Activated CD8-positive, alpha-beta memory T cell treated with anti-CD3 and anti-CD28 coated beads for 24 hours (primary cell): ENCODE data around the gene S100B.
"Not testable (repeated sequence)": the region's sequence is repeated elsewhere in the genome, so short reads cannot be mapped to it uniquely, and the experiment has no call there.

Source experiments
- DNase-seq: peaks from one replicate; pipeline ENCODE4 v3.0.0-alpha.2; 2020

The S100B gene

GRCh38 chr21:46604975-46605766 lies at the start of gene S100B:
Gene S100B, minus strand, starts transcription at chr21:46605082. Its CDS starts 2,667 bp downstream, at chr21:46602415.
- DNase-seq: no peak

DNA sequence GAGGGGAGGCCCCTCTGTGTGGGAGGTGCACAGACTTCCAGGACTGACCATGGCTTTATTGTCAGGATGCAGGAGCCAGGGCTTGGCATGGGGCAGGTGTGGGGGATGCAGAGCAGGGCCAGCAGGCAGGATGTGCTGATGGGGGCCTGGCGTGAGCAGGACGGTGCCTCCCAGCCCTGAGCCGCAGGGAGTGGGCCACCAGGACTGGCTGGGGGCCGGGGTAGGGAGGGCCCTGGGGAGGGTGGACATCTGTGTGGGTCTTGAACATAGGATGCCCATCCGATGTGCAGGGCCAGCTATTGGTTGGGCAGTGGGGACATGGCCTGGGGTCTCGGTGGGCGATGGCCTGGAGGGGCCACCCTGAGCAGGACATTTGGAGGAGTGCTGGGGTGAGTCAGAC lies 46.2 kb upstream of the S100B start:
- no peak for DNase-seq

DNA sequence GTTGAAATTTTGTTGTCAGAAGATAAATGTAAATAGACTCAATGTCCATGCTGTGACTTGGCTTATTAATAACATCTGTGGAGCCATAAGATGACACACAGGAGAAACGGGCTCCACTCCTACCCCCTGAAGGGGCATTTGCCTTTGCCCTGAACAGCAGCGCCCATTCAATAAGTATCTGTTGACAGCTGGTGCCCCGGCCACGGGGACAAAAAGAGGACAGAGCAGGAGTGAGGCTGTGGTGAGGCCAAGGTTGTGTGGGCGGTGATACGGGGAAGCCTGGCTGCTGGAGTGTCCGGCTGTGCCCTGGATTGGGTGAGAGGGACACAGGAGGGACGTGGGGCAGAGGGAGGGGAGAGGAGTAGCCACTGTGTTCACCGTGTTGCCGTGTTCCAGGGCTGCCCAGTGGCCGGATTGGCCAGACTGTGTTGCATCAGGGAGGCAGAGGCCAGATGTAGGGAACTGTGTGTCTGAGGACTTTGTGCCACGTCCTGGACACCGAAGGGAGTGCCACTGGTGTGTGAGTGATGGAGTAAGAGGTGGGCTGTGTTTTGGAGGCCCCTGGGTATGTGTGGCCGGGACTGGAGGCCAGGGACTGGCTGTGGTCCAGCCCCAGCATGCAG lies 45.7 kb upstream of the S100B start:
- DNase-seq: no peak

GRCh38 chr21:46649356-46649755 lies 44.5 kb upstream of the S100B start:
- no peak for DNase-seq

GRCh38 chr21:46648539-46648938 lies 43.7 kb upstream of the S100B start:
- DNase-seq: no peak

DNA sequence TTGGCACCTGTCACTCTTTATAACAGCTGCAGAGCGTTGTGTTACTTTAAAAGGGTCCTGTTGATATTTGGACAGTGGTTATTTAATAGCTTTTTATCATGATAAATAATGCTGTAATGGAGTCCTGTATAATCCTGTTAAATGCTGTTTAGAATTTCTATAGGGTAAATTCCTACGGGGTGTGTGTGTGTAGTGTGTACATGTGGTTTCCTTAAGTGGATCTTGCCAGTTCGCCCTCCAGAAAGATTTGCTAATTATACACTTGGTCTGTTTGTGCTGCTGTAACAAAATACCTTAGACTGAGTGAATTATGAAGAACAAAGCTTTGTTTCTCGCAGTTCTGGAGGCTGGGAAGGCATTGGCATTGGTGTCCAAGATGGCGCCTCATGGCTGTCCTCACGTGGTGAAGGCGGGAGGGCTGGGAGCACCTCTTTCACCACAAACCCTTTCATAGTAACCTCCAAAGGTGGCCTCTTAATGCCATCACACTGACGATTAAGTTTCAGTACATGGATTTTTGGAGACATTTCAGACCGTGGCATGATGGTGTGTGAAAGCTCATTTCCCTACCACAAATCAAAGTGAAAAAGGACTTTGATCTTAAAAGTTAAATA lies 41.8 kb upstream of the S100B start:
- no peak for DNase-seq

DNA sequence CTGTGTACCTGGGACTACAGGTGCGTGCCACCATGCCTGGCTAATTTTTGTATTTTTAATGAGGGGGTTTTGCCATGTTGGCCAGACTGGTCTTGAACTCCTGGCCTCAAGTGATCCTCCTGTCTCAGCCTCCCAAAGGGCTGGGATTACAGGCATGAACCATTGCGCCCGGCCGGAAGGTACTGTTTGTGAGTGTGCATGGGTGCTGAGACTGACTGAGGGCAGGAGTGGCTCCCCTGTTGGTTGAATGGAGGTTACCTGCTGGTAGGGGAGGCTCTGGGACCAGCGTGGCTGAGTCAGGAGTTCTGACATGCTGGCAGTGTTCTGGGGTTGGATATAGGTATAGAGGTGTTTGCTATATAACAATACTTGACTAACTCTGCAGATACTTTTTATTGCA lies 41.0 kb upstream of the S100B start:
- DNase-seq: no peak

- no peak for DNase-seq
Observed at GRCh38 chr21:46643379-46644177, 38.7 kb upstream of the S100B start.

GRCh38 chr21:46641656-46642055 lies 36.8 kb upstream of the S100B start:
- no peak for DNase-seq

GRCh38 chr21:46639489-46640386 lies 34.9 kb upstream of the S100B start:
- no peak for DNase-seq

GRCh38 chr21:46637952-46638746 lies 33.3 kb upstream of the S100B start:
- DNase-seq: no peak

GRCh38 chr21:46636550-46637285 lies 31.8 kb upstream of the S100B start:
- no peak for DNase-seq

GRCh38 chr21:46636181-46636512 lies 31.3 kb upstream of the S100B start:
- no peak for DNase-seq

DNA sequence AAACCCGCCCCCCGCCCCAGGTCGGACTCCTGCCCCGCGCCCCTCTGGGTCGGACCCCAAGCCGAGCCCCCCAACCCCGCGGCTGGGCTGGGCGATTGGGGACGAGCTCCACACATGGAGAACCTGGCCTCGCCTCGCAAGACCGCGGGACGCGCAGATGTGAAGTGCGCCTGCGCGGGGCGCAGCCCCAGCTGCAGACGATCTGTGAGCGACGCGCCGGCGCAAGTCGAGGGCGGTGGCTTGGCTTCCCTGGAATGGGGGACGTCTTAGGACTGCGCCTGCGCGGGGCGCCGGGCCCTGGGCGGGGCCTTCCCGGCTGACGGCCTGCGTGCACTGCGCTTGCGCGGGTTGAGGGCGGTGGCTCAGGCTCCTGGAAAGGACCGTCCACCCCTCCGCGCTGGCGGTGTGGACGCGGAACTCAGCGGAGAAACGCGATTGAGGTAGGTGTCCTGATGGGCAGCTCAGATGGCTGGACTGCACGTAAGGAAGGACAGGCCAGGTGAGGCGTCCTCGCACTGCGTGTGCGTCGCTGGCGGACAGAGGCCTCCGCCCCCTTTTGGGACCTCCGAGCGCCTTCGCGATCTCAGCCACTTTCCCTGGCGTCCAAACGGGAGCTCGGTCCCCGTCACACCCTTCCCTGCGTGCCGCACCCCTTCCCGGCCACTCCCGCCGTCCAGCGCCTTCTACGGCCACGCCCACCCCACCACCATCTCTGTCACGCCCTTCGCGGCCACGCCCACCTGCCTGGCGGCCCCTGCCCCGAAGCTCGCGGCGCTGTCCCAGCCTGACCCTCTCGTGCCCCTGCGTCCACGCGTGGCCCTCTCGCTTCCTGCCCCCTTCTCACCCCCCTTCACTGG lies 30.7 kb upstream of the S100B start, which contains the start of gene PRMT2:
Gene PRMT2, plus strand, starts transcription at position 351 of the 857 bp plus-strand sequence. CDS start 1,278 bp downstream, outside the sequence.
- peak; percentile 100 for DNase-seq

DNA sequence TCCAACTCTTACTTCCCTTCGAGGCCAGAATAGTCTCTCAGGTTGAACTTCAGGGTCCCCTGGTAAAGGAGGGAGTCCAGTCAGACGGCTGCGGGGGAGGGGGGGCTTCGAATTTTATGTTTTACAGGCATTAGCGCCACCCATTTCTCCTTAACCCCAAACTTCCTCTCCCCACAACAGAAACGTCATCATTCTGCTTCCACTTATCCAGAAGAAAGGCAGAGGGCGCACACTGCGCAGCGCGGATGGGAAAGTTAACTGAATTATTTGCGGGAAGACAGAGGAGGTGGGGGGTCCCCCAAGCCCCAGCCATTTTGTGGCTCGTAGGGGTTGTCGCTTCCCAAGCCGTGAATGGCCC lies 30.1 kb upstream of the S100B start:
- DNase-seq: no peak

- no peak for DNase-seq
Observed at GRCh38 chr21:46634427-46634826, 29.5 kb upstream of the S100B start.

DNA sequence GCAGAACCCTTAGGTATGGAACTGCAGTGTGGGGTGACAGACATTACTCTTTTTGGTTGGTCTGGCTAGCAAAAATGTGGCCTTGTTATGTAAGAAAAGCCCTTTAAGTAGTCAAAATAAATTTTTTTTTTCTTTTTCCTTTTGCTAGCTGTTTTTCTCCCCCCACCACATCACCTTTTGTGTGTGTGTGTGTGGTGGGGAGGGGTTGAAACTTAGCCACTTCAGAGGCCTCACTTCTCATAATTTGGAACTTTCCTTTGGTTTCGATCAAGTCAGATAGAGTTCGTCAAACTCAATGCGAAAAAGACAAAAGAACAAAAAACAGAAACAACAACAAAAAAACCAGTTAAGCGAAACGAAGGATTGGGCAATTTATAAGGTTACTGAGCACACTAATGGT lies 28.7 kb upstream of the S100B start:
- no peak for DNase-seq

GRCh38 chr21:46630915-46631314 lies 26.0 kb upstream of the S100B start:
- DNase-seq: not testable (repeated sequence)

DNA sequence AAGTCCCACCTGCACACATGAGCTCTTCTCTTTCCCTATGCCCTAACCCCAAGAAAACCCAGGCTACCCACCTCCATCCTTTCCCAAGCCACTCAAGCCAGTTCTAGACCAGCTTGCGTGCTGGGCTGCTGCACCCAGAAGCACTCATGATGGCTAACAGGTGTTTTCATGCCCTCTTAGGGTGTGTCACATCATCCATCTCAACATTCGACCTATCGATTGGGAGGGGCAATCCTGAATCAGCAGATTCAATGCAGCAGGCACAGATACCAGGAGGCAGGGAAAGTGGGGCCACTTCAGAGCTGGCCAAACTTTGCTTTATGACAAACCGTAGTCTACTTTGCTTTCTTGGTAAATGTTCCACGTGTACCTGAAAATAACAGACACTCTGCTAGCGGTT lies 24.0 kb upstream of the S100B start:
- no peak for DNase-seq

DNA sequence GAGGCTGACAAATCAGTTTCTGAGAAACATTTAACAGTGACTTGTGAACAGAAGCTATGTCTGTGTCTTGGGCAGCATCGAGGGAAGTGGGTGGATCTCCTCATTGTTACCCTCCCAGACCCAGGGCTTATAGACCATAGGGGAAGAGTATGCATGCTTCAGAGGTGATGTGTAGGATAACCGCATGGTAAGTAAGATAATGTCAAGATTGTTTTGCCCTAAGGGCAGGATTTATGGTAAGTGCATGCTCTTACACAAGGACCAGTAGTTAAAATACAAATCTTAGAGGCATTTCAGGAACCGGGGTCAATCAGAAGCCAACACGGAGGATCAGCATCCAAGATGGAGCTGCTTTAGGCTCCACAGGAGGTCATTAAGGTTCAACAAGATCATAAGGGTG lies 22.8 kb upstream of the S100B start:
- no peak for DNase-seq
